Thoracic aorta (tissue), 2 donors: ENCODE results near the gene DUOX1. TPM values are rescaled to one million over a fixed set of nuclear protein-coding genes. Genes with fewer than 3 reads are reported as not detected.
A peak's percentile ranks its signal among the peaks of the same experiment; 100 is the strongest.

Experiments
- ATAC-seq: fragments of 150-250 bp; one replicate; pipeline ENCODE4 v1.8.0; 2017; ENCODE audit warnings: low read depth; ENCODE audit not compliant: insufficient number of reproducible peaks, low FRiP score
- DNase-seq: peaks from one replicate; pipeline ENCODE4 v3.0.0-alpha.2; 2020; ENCODE audit warnings: low spot score
- H3K27ac ChIP-seq, 2 donors: fragments of 200-600 bp; sonication (generic); 1 replicate in 1 of 2; 2 replicates in 1 of 2; pipeline ENCODE4 v1.5.1; 2016; ENCODE audit warnings: mild to moderate bottlenecking in 2 of 2, moderate library complexity in 2 of 2
- H3K27me3 ChIP-seq: fragments of 200-600 bp; sonication (generic); replicated peaks from 2 replicates; pipeline ENCODE4 v1.6.0; 2016; ENCODE audit warnings: mild to moderate bottlenecking; ENCODE audit not compliant: insufficient read depth
- H3K36me3 ChIP-seq: fragments of 200-600 bp; sonication (generic); one replicate; pipeline ENCODE4 v1.5.1; 2016
- H3K4me1 ChIP-seq, 2 donors: fragments of 200-600 bp; sonication (generic); 1 replicate in 1 of 2; 2 replicates in 1 of 2; pipeline versions ENCODE4 v1.5.1 to v1.6.0; 2016; ENCODE audit warnings: low read depth in 2 of 2, mild to moderate bottlenecking in 1 of 2; ENCODE audit not compliant: control insufficient read depth in 1 of 2
- H3K4me3 ChIP-seq: fragments of 200-600 bp; sonication (generic); 2 replicates; pipeline ENCODE4 v1.5.1; 2016; ENCODE audit warnings: mild to moderate bottlenecking
- H3K9me3 ChIP-seq: fragments of 200-600 bp; sonication (generic); 2 replicates; pipeline ENCODE4 v1.5.1; 2016
- total RNA-seq, 2 donors: library from RNA; depleted of rRNA; stranded (reverse); fragments of >200 nt; gene quantifications; one replicate each; pipeline versions ENCODE4 v1.1.0 to v1.2.3, GENCODE V29; 2016
- TF ChIP-seq, protein P1 (sequence below): fragments of 200-600 bp; sonication (generic); IDR thresholded peaks from one replicate; pipeline ENCODE4 v1.5.1; 2019; ENCODE audit warnings: antibody characterized with exemption

Gene DUOX1
- total RNA-seq, 2 donors from 2014 or later, result 0.56 to 0.68 TPM

DNA sequence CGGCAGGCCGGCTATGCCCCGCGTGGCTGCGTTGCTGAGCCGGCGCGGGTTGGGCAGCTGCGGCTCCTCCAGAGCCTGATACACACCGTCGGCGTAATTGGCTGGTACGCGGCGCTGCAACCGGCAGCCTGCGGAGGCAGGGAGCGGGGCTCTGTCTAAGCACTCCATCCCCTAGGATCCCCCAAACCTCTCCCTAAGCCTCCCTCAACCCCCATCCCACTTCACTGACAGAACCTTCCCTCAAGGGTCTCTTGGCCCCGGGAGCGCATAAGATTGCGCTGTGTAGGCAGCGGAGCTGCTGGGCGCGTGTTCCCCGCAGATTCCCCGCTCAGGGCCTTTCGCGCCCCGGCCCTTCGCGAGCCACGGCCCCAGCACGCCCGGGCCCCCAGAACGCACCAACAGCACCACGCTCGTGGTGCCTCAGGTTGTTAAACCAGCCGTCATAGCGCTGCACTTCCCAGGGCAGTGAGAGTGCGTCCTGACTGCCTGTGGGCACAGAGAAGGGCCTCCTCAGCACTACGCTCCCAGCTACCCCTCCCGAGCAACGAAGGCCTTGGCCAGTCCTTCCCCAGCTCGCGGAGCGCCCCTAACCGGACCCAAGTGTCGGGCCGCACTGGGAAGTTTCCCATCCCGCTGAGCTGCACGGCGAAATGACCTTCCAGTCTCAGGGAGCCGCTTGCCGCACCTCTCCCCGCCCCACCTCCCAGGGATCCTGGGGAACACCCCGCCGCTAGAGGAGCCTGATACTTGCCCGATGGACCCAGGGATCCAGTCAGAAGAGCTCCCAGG lies 17.0 kb upstream of the DUOX1 start:
- Histone ChIP-seq H3K27ac (no peak overlapping the region), H3K9me3 (no peaks in the 10 kb centered on the region), H3K36me3 (no peaks in the 10 kb centered on the region), H3K4me1 (peaks cover 19 to 46% of the 10 kb centered on the region in 2 donors), H3K27me3 (peaks cover 17% of the 10 kb centered on the region), H3K4me3 (peak overlapping the region; percentile 53)
- TF ChIP-seq, protein P1, sequence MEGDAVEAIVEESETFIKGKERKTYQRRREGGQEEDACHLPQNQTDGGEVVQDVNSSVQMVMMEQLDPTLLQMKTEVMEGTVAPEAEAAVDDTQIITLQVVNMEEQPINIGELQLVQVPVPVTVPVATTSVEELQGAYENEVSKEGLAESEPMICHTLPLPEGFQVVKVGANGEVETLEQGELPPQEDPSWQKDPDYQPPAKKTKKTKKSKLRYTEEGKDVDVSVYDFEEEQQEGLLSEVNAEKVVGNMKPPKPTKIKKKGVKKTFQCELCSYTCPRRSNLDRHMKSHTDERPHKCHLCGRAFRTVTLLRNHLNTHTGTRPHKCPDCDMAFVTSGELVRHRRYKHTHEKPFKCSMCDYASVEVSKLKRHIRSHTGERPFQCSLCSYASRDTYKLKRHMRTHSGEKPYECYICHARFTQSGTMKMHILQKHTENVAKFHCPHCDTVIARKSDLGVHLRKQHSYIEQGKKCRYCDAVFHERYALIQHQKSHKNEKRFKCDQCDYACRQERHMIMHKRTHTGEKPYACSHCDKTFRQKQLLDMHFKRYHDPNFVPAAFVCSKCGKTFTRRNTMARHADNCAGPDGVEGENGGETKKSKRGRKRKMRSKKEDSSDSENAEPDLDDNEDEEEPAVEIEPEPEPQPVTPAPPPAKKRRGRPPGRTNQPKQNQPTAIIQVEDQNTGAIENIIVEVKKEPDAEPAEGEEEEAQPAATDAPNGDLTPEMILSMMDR, result no peak
- ATAC-seq (no peak), DNase-seq (no peak)

DNA sequence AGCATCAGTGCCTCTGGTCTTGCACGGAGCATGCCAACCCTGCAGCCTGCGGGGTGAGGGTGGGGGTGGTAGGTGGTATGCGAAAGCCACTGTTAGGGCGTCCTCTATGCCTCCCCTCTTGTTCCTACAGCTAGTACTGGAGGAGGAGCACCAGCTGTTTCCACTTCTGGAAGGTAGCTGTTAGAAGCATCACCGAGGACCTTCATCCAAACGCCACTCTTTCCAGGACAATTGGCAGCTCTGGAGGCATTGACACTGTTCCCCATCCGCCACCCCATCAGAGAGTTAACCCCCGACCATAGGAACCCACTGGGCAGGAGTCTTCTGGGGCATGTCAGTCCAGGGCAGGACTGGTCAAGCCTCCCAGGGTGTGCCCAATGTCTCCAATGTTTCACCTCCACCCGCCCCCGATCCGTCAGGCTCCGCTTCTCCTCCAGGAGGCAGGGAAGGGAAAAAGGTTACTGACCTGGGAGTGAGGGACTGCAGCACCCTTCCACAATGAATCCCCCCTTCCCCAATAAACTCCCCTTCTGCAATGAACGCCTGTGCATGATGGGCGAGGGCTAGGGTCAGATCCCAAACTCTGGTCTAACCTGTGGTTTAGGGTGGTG lies 16.3 kb upstream of the DUOX1 start:
- DNase-seq (no peak), ATAC-seq (no peak)
- TF ChIP-seq, protein P1, result no peak
- Histone ChIP-seq H3K27ac (no peak overlapping the region), H3K27me3 (peaks cover 17% of the 10 kb centered on the region), H3K4me3 (no peak overlapping the region), H3K36me3 (no peaks in the 10 kb centered on the region), H3K9me3 (no peaks in the 10 kb centered on the region), H3K4me1 (peaks cover 19 to 47% of the 10 kb centered on the region in 2 donors)

DNA sequence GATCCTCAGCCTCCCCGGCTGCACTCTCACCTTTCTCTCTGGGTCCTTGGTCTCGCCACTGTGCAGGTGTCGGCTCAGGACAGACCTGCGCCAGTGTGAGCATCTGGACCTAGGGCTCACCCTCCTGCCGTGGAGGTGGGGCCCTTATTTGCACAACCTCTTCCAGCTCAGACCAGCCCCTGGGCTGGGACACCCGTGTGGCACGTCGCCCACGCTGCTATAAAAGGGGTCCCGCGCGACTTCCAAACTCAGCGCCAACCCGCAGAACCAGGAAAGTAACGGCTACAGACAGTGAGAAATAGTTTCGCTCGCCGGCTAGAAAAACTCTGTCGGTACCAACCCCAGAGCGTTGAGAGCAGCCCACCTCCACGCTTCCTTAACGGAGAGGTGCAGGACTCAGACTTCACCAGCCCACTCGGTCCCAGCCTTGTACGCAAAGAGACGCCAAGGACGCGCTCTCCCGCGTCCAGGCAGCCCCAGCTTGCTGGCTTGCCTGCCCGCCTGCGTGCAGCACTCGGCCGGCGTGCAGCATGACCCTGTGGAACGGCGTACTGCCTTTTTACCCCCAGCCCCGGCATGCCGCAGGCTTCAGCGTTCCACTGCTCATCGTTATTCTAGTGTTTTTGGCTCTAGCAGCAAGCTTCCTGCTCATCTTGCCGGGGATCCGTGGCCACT lies 15.6 kb upstream of the DUOX1 start, which contains the start of the genes DUOX2 and DUOXA2:
DUOX2 (minus strand) TSS at position 97 of the 675 bp plus-strand sequence. CDS start 761 bp downstream, outside the sequence.
DUOXA2 (plus strand) TSS at position 251 of the 675 bp plus-strand sequence; CDS start at position 531, 280 bp downstream.
- H3K4me3 ChIP-seq, result peak within 1 kb of the TSS; percentile 53
- TF ChIP-seq, protein P1, result no peak
- peaks cover 19 to 47% of the 10 kb centered on the region in 2 donors for H3K4me1 ChIP-seq
- H3K27ac ChIP-seq, result no peak within 1 kb of the TSS
- peaks cover 17% of the 10 kb centered on the region for H3K27me3 ChIP-seq
- H3K9me3 ChIP-seq, result no peaks in the 10 kb centered on the region
- DNase-seq, result no peak
- no peak for ATAC-seq
- no peaks in the 10 kb centered on the region for H3K36me3 ChIP-seq

DNA sequence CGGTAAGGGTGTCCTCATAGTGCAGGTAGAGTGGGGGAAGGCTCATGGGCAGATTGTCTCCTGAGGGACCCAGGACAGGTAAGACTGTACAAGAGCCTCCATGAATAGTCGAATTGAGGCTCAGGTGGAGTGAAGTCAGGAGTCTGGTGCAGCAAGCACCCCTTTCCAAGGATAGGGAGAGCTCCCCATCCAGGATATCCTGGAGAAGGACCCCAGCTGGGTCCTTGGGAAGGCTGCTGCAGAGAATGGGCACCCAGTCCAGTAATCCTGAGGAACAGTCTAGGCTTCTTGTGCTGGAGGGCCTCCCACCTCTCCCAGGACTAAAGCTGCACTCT lies 15.1 kb upstream of the DUOX1 start:
- H3K36me3 ChIP-seq, result no peaks in the 10 kb centered on the region
- TF ChIP-seq, protein P1, result no peak
- H3K4me3 ChIP-seq, result no peak overlapping the region
- DNase-seq (no peak), ATAC-seq (no peak)
- no peak overlapping the region for H3K27ac ChIP-seq
- H3K4me1 ChIP-seq, result peaks cover 19 to 47% of the 10 kb centered on the region in 2 donors
- no peaks in the 10 kb centered on the region for H3K9me3 ChIP-seq
- H3K27me3 ChIP-seq, result peaks cover 17% of the 10 kb centered on the region

DNA sequence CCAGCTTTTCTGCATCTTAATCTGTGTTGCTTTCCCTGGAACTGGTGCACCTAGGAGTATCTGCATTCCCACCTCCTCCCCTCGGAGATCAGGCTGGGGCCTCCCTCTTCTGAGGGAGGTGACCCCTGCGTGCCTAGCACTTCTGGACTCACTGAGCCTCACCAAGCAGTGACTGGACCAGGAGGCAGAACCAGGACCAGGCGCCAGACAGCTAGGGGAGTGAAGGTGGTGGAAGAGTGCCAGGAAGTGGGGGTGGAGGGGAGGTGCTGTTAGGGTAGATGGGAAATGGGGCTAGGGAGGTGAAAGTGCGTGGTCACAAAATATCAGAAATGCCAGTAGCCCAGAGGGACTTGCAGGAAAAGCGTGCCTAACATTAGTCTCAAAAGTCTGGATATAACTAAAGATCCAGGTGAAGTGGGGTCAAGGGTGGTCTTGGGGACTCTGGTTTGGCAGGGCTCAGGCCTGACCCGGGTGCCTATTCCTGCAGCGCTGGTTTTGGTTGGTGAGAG lies 14.4 kb upstream of the DUOX1 start:
- ATAC-seq (no peak), DNase-seq (no peak)
- Histone ChIP-seq H3K36me3 (no peaks in the 10 kb centered on the region), H3K27me3 (peaks cover 17% of the 10 kb centered on the region), H3K9me3 (no peaks in the 10 kb centered on the region), H3K27ac (no peak overlapping the region), H3K4me1 (peaks cover 19 to 47% of the 10 kb centered on the region in 2 donors), H3K4me3 (no peak overlapping the region)
- TF ChIP-seq, protein P1, result no peak
